Measurements from ENCODE around the gene MTHFD1L. TPM values are rescaled to one million over a fixed set of nuclear protein-coding genes. Genes with fewer than 3 reads are reported as not detected.

MTHFD1L gene
- polyA plus RNA-seq, 3 donors = 0.25 to 1.3 (median 0.39) TPM

DNA sequence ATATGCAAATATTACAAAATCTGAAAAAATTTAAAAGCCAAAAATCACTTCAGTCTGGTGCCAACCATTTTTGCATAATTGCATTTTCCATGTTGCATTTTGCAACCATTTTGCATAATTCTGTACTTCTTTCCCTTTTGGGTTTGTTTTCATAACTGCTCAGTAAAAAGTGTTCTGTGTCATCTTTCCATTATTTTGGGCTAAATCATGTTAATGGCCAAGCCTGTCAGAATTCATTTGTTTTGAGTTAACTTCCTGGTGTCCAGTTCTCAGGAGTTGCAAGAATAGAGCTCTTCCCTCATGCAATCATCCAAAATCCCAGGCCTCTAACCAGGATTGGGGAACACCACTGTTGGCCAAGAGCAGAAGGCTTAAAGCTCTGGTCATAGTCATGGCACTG is 133.6 kb downstream of the MTHFD1L start:
- no peak overlapping the region for H3K4me2 ChIP-seq (replicated peaks; ENCODE audit: extremely low read depth, low read length, poor library complexity, severe bottlenecking)
- no peak overlapping the region for H3K27ac Mint-ChIP-seq
- H3K27me3 ChIP-seq (ENCODE audit: control insufficient read depth in 2 of 2, insufficient read depth in 2 of 2, low read length in 2 of 2) = no peaks in the 10 kb centered on the region
- H3K36me3 ChIP-seq (replicated peaks in 1 of 2; ENCODE audit: control insufficient read depth in 1 of 2, insufficient read depth in 2 of 2, low read length in 2 of 2) = no peaks in the 10 kb centered on the region
- peaks cover 19% of the 10 kb centered on the region for H3K4me1 Mint-ChIP-seq
- no peak overlapping the region for H3K4me3 Mint-ChIP-seq
- TF ChIP-seq, protein P1, sequence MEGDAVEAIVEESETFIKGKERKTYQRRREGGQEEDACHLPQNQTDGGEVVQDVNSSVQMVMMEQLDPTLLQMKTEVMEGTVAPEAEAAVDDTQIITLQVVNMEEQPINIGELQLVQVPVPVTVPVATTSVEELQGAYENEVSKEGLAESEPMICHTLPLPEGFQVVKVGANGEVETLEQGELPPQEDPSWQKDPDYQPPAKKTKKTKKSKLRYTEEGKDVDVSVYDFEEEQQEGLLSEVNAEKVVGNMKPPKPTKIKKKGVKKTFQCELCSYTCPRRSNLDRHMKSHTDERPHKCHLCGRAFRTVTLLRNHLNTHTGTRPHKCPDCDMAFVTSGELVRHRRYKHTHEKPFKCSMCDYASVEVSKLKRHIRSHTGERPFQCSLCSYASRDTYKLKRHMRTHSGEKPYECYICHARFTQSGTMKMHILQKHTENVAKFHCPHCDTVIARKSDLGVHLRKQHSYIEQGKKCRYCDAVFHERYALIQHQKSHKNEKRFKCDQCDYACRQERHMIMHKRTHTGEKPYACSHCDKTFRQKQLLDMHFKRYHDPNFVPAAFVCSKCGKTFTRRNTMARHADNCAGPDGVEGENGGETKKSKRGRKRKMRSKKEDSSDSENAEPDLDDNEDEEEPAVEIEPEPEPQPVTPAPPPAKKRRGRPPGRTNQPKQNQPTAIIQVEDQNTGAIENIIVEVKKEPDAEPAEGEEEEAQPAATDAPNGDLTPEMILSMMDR (IDR thresholded peaks at IDR 0.05) = no peak
- H3K79me2 ChIP-seq (ENCODE audit: insufficient read depth, low read length) = no peaks in the 10 kb centered on the region
- H2AFZ ChIP-seq (ENCODE audit: insufficient read depth, low read depth, low read length, poor library complexity, severe bottlenecking) = no peak overlapping the region
- H4K20me1 ChIP-seq (ENCODE audit: insufficient read depth, low read length) = no peaks in the 10 kb centered on the region
- no peak for DNase-seq
- peaks cover 0 to 2% (median 0%) of the 10 kb centered on the region in 3 donors for H3K27me3 Mint-ChIP-seq (ENCODE audit: low read depth in 3 of 3)
- H3K27ac ChIP-seq (ENCODE audit: low read depth in 1 of 2, low read length in 2 of 2) = no peak overlapping the region
- peaks cover 0 to 5% of the 10 kb centered on the region in 2 donors for H3K9me3 ChIP-seq (replicated peaks in 1 of 2; ENCODE audit: control insufficient read depth in 1 of 2, insufficient read depth in 1 of 2, low read length in 2 of 2)
- H3K4me1 ChIP-seq (ENCODE audit: control insufficient read depth in 1 of 2, insufficient read depth in 2 of 2, low read length in 2 of 2) = peaks cover 4 to 5% of the 10 kb centered on the region in 2 donors
- intact Hi-C loops (cut with micrococcal nuclease) = loop anchor here in 1 of 2 donors (10.0 kb wide), 1 partner anchor 104 kb away; no protein-coding TSS in a partner anchor
- H3K9me3 Mint-ChIP-seq = peaks cover 0 to 7% (median 0%) of the 10 kb centered on the region in 7 donors
- H3K9ac ChIP-seq (ENCODE audit: insufficient read depth, low read length, poor library complexity, severe bottlenecking) = no peak overlapping the region
- no peaks in the 10 kb centered on the region for H3K36me3 Mint-ChIP-seq
- no peak overlapping the region for H3K4me3 ChIP-seq (replicated peaks in 1 of 3; ENCODE audit: low read depth in 2 of 3, low read length in 3 of 3)

DNA sequence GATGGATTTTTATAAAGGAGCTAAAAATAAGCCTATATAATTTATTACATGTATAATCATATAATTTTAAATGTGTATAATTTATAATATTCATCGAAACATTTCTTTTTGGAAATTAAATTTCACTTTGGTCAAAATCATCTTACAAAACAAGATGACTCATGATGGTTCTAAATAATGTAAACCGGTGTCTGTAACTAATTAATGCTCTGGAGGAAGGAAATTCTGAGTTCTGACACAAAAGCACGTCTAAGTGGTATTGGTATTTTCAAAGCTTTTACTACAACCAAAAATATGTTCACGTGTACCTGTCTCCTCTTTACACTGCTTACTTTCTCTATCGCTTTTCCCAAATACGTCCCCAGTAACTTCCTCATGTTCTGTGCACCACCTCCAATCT is 134.1 kb downstream of the MTHFD1L start:
- H3K4me3 ChIP-seq (replicated peaks in 1 of 3; ENCODE audit: low read depth in 2 of 3, low read length in 3 of 3) = no peak overlapping the region
- no peak overlapping the region for H3K4me2 ChIP-seq (replicated peaks; ENCODE audit: extremely low read depth, low read length, poor library complexity, severe bottlenecking)
- H3K27me3 ChIP-seq (ENCODE audit: control insufficient read depth in 2 of 2, insufficient read depth in 2 of 2, low read length in 2 of 2) = no peaks in the 10 kb centered on the region
- H3K79me2 ChIP-seq (ENCODE audit: insufficient read depth, low read length) = no peaks in the 10 kb centered on the region
- no peak overlapping the region for H3K27ac ChIP-seq (ENCODE audit: low read depth in 1 of 2, low read length in 2 of 2)
- Mint-ChIP-seq H3K9me3 (peaks cover 0 to 7% (median 0%) of the 10 kb centered on the region in 7 donors), H3K4me1 (peaks cover 23% of the 10 kb centered on the region), H3K4me3 (no peak overlapping the region), H3K36me3 (no peaks in the 10 kb centered on the region), H3K27ac (no peak overlapping the region), H3K27me3 (ENCODE audit: low read depth in 3 of 3) (peaks cover 0 to 2% (median 2%) of the 10 kb centered on the region in 3 donors)
- no peaks in the 10 kb centered on the region for H4K20me1 ChIP-seq (ENCODE audit: insufficient read depth, low read length)
- no peak for DNase-seq
- intact Hi-C loops (cut with micrococcal nuclease) = loop anchor here in 1 of 2 donors (10.0 kb wide), 1 partner anchor 105 kb away; no protein-coding TSS in a partner anchor
- peaks cover 9 to 10% of the 10 kb centered on the region in 2 donors for H3K4me1 ChIP-seq (ENCODE audit: control insufficient read depth in 1 of 2, insufficient read depth in 2 of 2, low read length in 2 of 2)
- no peaks in the 10 kb centered on the region for H3K36me3 ChIP-seq (replicated peaks in 1 of 2; ENCODE audit: control insufficient read depth in 1 of 2, insufficient read depth in 2 of 2, low read length in 2 of 2)
- H3K9ac ChIP-seq (ENCODE audit: insufficient read depth, low read length, poor library complexity, severe bottlenecking) = no peak overlapping the region
- no CpG with 5 or more reads among the region's 6 CpGs for WGBS (ENCODE audit: insufficient coverage)
- TF ChIP-seq, protein P1 (IDR thresholded peaks at IDR 0.05) = no peak
- peaks cover 0 to 5% of the 10 kb centered on the region in 2 donors for H3K9me3 ChIP-seq (replicated peaks in 1 of 2; ENCODE audit: control insufficient read depth in 1 of 2, insufficient read depth in 1 of 2, low read length in 2 of 2)
- H2AFZ ChIP-seq (ENCODE audit: insufficient read depth, low read depth, low read length, poor library complexity, severe bottlenecking) = no peak overlapping the region

Measured in CD14-positive monocyte (primary cell).